LoVo (cell line): ENCODE results near the gene HNRNPAB.

Experiments
- DNase-seq: peaks from one replicate; pipeline ENCODE4 v3.0.0-alpha.2; 2016; ENCODE audit warnings: low spot score

The HNRNPAB gene

GRCh38 chr5:178204182-178204934 is at the start of gene HNRNPAB:
Gene HNRNPAB (plus strand): TSS chr5:178204533. CDS start chr5:178204838, 305 bp downstream.
- peak; percentile 98 for DNase-seq

GRCh38 chr5:178155065-178155464 is 49.3 kb upstream of the HNRNPAB start:
- no peak for DNase-seq

DNA sequence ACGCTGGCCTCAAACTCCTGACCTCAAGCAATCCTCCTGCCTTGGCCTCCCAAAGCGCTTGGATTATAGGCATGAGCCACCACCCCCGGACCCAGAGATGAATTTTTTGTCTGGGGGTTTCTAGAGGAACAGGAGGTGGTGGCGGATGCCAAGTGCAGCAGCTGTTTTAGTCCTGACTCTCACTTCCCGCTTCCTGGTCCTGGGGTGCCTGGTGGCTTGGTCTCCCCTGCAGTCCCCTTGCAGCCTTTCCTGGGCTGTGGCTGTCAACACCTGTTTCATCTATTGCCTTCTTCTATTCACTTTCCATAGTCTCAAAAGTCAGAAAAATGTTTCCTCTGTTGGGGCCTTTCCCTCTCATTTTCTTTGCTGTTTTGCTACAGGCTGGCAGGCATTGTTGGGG is 44.2 kb upstream of the HNRNPAB start:
- DNase-seq = no peak

DNA sequence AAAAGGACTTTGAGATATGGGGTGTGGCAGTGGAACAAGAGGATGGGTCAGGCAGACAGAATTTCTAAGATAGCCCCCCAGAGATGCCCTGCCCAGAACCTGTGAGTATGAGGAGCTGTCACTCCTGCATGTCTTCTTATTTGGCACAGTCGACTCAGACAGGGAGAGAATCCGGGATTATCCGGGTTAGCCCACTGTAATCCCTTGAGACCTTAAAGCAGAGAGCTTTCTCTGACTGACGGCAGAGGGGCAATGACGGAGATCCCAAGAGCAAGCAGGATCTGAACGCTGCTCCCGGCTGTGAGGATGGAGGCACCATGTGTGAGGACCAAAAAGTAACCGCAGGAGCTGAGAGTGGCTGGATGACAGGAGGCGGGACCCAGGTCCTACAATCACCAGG is 41.9 kb upstream of the HNRNPAB start:
- DNase-seq = no peak

DNA sequence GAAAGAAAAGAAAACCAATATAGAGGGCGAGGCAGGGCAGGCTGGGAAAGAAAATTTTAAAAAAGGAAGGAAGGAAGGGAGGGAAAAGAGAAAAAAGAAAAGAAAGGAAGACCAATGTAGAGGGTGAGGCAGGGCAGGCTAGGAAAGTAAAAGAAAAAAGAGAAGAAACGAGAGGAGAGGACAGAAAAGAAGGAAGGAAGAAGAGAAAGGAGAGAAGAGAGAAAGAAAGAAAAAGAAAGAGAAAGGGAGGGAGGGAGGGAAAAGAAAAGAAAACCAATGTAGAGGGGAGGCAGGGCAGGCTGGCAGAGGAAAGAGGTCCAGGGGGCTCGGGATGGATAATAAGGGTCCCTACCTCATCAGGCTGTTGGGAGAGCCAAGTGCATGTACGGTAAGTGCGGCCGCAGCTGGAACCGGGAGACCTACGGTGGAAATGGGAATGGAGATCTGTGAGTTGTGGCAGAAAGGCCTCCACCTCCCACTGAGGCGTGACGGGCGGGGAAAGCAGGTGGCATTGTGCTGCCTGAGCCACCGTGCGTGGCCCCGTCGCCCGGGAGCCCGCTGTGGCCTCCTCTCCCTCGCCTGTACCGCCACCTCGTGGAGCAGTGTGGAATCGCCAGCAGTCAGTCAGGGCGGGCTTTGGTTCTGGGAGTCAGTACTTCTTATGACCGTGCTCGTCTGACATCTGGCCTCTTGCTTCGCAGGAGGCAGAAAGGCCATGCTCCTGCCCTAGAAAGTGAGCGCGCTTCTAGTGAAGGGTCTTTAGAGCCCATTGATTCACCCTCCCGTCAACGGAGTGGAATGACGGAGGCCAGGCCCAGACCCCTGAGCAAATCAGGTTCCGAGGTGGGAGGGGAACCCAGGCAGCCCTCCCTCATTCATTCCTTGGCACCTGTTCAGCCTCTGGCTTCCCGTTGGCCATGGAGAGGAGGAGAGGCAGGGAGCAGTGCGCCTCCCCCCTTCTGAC is 40.3 kb upstream of the HNRNPAB start:
- peak; percentile 86 for DNase-seq

DNA sequence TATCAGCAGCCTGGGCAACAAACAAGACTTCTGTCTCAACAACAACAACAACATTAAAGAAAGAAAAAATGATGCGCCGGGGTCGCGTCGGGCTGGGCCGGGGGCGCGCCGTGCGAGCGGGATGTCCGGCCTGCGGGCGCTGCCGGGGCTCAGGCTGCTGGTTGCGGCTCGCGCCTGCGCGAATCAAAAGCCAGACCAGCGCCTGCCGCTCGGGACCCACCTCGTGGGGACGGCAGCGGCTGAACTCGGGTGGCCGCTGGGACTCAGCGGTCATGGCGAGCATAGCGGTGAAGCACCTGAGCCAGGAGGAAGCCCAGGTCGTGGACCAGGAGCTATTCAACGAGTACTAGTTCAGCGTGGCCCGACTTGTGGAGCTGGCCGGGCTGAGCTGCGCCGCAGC is 38.8 kb upstream of the HNRNPAB start:
- no peak for DNase-seq

DNA sequence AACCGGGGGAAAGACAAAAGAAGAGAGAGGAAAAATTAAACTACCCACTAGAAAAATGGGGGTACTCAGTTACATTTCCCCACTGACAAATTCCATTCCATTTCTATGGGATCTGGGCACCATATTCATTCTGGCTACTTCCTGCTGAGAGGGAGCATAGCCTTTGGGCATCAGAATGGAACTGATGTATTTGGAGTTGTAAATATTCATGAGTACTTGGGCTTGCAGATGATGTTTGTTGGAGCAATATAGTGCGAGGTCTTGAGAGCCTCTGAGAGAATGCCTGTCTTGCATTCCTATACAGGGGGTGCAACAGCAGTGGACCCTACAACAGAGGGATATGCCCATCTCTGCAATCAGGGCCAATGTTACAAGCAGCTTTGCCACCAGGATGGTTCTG is 33.9 kb upstream of the HNRNPAB start:
- no peak for DNase-seq

GRCh38 chr5:178174456-178174855 is 29.9 kb upstream of the HNRNPAB start:
- no peak for DNase-seq

DNA sequence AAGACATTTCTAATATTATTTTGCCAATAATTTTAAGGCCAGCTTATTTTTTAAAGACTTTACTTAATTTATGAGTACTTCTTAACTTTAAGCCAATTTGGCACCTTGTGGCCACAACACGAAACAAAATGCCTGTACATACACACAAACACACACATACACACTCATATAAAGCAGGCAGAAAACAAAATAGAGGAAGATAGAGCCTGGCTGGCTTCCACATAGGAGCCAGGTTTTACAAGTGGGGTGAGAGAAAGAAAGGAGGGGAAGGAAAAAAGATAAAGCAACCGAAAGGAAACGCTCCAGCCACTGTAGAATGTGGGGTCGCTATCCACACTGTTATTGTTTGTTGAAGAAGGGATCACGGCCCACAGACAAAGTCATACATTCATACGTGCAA is 27.5 kb upstream of the HNRNPAB start:
- no peak for DNase-seq

GRCh38 chr5:178177569-178177968 is 26.8 kb upstream of the HNRNPAB start:
- DNase-seq = no peak

GRCh38 chr5:178180141-178180863 is 24.0 kb upstream of the HNRNPAB start:
- DNase-seq = no peak

DNA sequence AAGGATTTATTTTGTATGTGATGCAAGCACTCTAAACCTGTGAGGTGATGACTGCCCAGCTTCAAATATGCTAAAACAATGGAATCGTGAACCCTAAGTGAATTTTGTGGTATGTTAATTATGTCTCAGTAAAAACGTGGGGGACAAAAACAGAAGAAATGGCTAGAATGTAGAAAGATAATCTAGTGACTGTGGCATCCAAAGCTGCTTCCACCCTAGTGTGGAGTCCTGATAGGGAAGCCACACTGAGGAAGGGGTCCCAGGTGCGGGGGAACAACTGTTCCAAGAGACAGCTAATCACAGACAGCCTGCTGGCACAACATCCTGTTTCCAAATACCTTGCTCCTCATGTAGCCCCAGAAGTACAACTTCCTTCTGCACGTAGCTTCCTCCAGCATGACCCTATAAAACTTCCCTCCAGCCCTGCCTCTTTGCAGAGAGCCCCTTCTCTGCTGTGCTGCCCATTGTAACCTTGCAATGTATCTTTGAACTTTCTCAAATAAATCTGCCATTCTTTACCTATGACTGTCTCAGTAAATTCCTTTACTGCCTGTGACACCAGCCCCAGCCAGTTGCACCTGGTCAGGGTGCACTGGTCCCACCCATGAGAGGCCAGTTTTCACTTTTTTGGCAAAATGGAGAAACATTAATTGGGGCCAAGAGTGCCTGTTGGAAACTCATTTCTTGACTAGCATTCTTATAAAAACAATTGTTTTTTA is 22.0 kb upstream of the HNRNPAB start:
- no peak for DNase-seq

DNA sequence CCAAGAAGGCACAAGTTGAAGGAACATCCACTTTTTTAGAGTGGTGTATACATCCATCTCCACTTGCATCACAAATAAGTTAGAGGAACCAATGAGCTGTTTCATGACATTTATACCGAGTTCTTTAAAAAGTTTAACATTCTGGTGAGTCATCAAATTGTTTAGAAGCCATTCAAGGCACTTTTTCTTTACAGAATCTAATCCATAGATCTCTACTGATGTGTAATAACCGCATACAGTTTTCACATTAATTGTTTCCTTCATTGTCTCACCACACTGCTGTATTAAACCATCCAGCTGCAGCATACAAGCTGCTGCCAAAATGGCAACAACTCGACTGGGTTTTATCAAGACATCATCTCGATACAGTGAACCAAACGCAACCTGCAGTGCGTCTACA is 17.9 kb upstream of the HNRNPAB start:
- DNase-seq = no peak

- DNase-seq = no peak
Measured at GRCh38 chr5:178187014-178187413, 17.3 kb upstream of the HNRNPAB start, which contains the start of gene GMCL2. Gene GMCL2 (minus strand): TSS chr5:178187371. CDS start chr5:178187299, 72 bp downstream.

DNA sequence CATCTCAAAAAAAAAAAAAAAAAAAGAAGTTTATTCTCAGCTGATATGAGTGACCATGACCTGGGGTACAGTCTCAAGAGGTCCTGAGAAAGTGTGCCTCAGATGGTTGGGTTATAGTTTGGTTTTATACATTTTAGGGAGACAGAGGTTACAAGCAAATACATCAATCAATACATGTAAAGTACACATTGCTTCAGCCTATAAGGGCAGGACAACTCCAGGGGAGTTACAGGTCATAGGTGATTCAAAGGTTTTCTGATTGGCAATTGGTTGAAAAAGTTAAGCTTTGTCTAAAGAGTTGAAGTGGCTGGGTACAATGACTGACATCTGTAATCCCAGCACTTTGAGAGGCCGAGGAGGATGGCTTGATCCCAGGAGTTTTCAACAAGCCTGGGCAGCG is 14.9 kb upstream of the HNRNPAB start:
- no peak for DNase-seq

- DNase-seq = no peak
Measured at GRCh38 chr5:178191661-178192060, 12.7 kb upstream of the HNRNPAB start.

DNA sequence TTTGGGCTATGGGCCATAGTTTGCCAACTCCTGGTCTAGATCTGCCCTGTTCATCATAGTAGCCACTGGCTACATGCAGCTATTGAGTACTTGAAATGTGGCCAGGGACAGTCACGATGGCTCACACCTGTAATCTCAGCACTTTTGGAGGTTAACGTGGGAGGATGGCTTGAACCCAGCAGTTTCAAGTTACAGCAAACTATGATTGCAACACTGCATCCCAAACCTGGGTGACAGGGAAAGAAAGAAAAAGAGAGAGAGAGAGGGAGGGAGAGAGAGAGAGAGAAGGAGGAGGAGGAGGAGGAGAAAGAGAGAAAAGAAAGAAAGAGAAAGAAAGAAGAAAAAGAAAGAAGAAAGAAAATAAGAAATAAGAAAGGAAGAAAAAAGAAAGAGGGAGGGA is 12.1 kb upstream of the HNRNPAB start:
- no peak for DNase-seq

- DNase-seq = no peak
Measured at GRCh38 chr5:178192787-178193186, 11.5 kb upstream of the HNRNPAB start.

- no peak for DNase-seq
Measured at GRCh38 chr5:178193251-178193809, 11.0 kb upstream of the HNRNPAB start.

GRCh38 chr5:178194026-178194425 is 10.3 kb upstream of the HNRNPAB start:
- no peak for DNase-seq

DNA sequence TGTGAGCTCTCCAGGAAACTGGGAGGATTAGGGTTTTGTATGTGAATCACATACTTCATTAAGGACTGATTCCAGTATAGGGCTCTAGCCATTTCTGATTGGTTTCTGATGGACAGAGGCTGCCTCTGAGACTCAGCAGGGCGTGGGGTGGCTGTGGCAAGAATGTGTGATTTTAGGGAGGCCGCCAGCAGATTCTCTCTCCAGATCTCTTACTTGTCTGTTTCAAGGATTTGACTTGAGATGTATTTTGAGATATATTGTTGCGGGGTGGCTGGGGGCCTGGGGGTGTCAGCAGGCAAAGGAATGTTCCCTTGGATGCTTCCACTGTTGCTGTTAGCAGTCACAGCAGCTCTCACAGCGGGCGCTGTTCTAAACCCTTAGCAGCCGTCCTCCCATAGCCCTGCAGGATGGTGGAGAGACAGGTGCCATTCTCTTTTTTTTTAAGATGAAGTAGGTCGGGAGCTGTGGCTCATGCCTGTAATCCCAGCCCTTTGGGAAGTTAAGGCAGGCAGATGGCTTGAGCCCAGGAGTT is 8.0 kb upstream of the HNRNPAB start:
- no peak for DNase-seq
